Neural progenitor cell (in vitro differentiated cells): ENCODE measurements around the gene CABP7.

Experiments used
- EZH2 ChIP-seq: fragments of 200-600 bp; sonication (generic); IDR thresholded peaks from 2 replicates; pipeline ENCODE4 v1.6.1; 2017; ENCODE audit warnings: antibody characterized with exemption, mild to moderate bottlenecking, moderate library complexity
- EZH2phosphoT487 ChIP-seq: fragments of 200-600 bp; sonication (generic); IDR thresholded peaks from 2 replicates; pipeline ENCODE4 v1.6.1; 2017; ENCODE audit warnings: antibody characterized with exemption
- TF ChIP-seq, protein P1 (sequence below): fragments of 200-600 bp; sonication (generic); IDR thresholded peaks from 2 replicates; pipeline ENCODE4 v1.5.1; 2017; ENCODE audit warnings: antibody characterized with exemption, mild to moderate bottlenecking

DNA sequence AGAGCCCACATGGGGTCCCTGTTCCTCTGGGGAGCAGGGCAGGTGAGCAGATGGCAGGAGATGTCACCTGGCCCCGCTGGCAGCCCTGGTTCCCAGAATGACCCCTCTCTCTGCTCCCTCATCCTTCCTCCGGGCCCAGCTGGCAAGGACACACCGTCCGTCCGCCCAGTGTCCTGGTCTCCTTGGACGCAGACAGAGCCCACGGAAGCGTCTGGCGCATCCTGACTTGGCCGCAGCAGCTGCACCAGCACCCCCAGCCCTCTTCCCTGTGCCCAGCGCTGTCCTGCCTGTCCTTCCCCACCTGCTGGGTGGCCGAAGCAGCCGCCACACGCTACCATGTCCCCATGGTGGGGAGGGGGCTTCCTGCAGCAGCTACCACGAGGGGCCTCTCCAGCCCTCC is 9.6 kb upstream of the CABP7 start:
- TF ChIP-seq, protein P1, sequence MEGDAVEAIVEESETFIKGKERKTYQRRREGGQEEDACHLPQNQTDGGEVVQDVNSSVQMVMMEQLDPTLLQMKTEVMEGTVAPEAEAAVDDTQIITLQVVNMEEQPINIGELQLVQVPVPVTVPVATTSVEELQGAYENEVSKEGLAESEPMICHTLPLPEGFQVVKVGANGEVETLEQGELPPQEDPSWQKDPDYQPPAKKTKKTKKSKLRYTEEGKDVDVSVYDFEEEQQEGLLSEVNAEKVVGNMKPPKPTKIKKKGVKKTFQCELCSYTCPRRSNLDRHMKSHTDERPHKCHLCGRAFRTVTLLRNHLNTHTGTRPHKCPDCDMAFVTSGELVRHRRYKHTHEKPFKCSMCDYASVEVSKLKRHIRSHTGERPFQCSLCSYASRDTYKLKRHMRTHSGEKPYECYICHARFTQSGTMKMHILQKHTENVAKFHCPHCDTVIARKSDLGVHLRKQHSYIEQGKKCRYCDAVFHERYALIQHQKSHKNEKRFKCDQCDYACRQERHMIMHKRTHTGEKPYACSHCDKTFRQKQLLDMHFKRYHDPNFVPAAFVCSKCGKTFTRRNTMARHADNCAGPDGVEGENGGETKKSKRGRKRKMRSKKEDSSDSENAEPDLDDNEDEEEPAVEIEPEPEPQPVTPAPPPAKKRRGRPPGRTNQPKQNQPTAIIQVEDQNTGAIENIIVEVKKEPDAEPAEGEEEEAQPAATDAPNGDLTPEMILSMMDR = no peak
- TF ChIP-seq EZH2phosphoT487 (no peak), EZH2 (no peak)
